ENCODE data around the gene NKD2. TPM values are rescaled to one million over a fixed set of nuclear protein-coding genes. Genes with fewer than 3 reads are reported as not detected.
A peak's percentile ranks its signal among the peaks of the same experiment; 100 is the strongest.

The NKD2 gene
- polyA plus RNA-seq, 1 of the 3 experiments (the other 2 are of a cell fraction): not detected

DNA sequence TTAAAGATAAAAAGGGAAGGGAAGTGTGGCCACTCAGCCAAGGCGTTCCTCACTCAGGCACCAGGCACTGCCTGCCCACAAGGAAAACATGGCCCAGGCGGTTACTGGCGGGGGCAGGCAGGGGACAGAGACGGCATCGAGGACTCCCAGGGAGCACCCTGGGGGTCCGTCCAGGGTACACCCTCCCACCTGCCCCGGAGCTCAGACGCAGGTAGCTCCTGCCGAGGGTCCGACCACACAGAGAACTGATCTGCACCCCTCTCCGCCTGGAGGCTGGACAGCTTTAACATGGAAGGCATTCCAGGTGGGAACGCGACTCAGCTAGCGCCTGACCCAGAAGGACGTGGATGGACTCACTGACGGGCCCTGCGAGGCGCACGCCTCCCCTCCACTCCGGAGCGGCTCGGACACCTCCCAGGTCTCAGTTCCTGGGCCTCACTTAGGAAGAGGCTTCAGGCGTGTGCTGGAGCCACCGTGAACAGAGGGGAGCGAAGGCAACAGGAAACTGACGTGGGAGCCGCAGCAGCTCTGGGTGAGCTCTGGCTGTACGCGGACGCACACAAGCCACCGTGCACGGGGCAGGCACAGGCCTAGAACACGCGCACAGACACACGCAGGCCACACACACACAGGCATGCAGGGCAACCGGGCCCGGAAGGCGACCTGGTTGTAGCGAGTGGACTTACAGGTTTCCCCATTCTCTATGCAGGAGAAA, 47.5 kb downstream of the NKD2 start (continued):
- TF ChIP-seq, protein P1, sequence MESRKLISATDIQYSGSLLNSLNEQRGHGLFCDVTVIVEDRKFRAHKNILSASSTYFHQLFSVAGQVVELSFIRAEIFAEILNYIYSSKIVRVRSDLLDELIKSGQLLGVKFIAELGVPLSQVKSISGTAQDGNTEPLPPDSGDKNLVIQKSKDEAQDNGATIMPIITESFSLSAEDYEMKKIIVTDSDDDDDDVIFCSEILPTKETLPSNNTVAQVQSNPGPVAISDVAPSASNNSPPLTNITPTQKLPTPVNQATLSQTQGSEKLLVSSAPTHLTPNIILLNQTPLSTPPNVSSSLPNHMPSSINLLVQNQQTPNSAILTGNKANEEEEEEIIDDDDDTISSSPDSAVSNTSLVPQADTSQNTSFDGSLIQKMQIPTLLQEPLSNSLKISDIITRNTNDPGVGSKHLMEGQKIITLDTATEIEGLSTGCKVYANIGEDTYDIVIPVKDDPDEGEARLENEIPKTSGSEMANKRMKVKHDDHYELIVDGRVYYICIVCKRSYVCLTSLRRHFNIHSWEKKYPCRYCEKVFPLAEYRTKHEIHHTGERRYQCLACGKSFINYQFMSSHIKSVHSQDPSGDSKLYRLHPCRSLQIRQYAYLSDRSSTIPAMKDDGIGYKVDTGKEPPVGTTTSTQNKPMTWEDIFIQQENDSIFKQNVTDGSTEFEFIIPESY (IDR thresholded peaks at IDR 0.05; ENCODE audit: borderline replicate concordance, low read depth): no peak
- TF ChIP-seq, protein P2, sequence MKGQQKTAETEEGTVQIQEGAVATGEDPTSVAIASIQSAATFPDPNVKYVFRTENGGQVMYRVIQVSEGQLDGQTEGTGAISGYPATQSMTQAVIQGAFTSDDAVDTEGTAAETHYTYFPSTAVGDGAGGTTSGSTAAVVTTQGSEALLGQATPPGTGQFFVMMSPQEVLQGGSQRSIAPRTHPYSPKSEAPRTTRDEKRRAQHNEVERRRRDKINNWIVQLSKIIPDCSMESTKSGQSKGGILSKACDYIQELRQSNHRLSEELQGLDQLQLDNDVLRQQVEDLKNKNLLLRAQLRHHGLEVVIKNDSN (IDR thresholded peaks at IDR 0.05; ENCODE audit: borderline replicate concordance, low read depth): no peak
- TF ChIP-seq TAF1 (IDR thresholded peaks at IDR 0.05; ENCODE audit: borderline replicate concordance, low read depth, low read length) (no peak), POLR2AphosphoS5 (IDR thresholded peaks at IDR 0.05; ENCODE audit: low read depth, low read length) (no peak), CHD2 (IDR thresholded peaks at IDR 0.05; ENCODE audit: low read length, partially characterized antibody) (no peak), EP300 (IDR thresholded peaks at IDR 0.05; ENCODE audit: borderline replicate concordance in 1 of 2, low read depth in 1 of 2, low read length in 1 of 2) (no peak), RCOR1 (IDR thresholded peaks at IDR 0.05; ENCODE audit: low read length) (no peak), JUND (IDR thresholded peaks at IDR 0.05) (no peak), SMC3 (IDR thresholded peaks at IDR 0.05; ENCODE audit: low read depth, low read length) (no peak), GATA2 (CRISPR knock-in tag; IDR thresholded peaks at IDR 0.05) (no peak), MXI1 (IDR thresholded peaks at IDR 0.05; ENCODE audit: low read depth, low read length) (no peak)

DNA sequence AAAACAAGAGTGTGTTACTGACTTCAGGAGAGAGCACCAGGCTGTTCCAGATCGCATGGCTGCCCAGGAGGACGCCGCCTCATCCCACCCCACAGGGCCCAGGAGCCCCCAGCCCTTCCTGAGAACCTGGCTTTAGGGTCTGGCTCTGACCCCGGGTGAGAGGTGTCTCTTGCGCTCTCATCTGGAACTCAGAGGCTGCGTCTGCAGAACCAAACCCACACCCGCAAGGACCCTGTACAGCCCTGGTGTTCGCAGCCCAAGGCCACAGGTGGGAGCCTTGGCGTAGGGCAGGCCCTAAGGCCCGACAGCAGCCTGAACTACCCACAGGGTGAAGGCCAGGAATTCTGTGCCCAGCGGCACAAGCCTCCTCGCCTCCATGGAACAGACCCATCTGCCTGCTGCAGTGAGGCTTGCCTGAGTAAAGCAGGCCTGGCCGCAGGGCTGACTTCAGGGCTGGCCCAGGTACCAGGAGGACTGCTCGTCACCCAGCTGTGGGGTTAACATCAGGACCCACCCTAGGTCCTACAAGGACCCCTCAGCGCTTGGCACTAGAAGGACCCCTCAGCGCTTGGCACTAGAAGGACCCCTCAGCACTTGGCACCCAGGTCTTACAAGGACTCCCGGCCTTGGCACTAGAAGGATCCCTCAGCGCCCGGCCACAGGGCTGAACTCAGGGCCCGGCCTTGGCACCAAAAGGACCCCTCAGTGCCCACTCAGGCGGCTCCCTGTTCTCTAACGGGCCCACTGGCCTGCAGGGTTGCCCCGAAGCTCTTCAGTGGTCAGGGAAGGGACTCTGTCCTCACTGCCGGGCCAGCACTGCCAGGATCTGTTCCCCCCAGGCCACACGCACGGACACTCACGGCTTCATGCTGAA, 48.2 kb downstream of the NKD2 start:
- 79% methylated on average over 9 of the region's 27 CpGs for WGBS (ENCODE audit: low lambda C conversion rate)
- CTCF ChIA-PET: interaction anchor here (1.1 to 1.3 kb wide), 2 partner anchors 48 to 111 kb away, joined by 3 to 4 read pairs; partner anchors contain the start of gene NKD2
- no peak overlapping the region for H2AFZ ChIP-seq (ENCODE audit: low read depth)
- DNase-seq: peak; percentile 23
- no peak overlapping the region for H3K27ac ChIP-seq (ENCODE audit: low read depth in 2 of 2, low read length in 1 of 2)
- no peaks in the 10 kb centered on the region for H3K9me2 ChIP-seq
- no peaks in the 10 kb centered on the region for H3K27me3 ChIP-seq (ENCODE audit: insufficient read depth)
- H3K4me3 ChIP-seq (ENCODE audit: low read depth in 2 of 2, low read length in 1 of 2): no peak overlapping the region
- POLR2A ChIA-PET: no interaction called here
- no peaks in the 10 kb centered on the region for H3K4me1 ChIP-seq (ENCODE audit: control insufficient read depth in 1 of 2, insufficient read depth in 2 of 2, low read depth in 1 of 2, low read length in 1 of 2)
- H3K9me3 ChIP-seq: no peaks in the 10 kb centered on the region
- no peak overlapping the region for H3K4me2 ChIP-seq
- H3K36me3 ChIP-seq (replicated peaks in 1 of 2; ENCODE audit: control insufficient read depth in 1 of 2, insufficient read depth in 2 of 2, low read length in 1 of 2): no peaks in the 10 kb centered on the region
- H3K9ac ChIP-seq: no peak overlapping the region
- no peaks in the 10 kb centered on the region for H3K79me2 ChIP-seq (ENCODE audit: insufficient read depth)
- no peaks in the 10 kb centered on the region for H3F3A ChIP-seq (replicated peaks; ENCODE audit: insufficient read depth)
- no peaks in the 10 kb centered on the region for H4K20me1 ChIP-seq (ENCODE audit: insufficient read depth)
- TF ChIP-seq, protein P3, sequence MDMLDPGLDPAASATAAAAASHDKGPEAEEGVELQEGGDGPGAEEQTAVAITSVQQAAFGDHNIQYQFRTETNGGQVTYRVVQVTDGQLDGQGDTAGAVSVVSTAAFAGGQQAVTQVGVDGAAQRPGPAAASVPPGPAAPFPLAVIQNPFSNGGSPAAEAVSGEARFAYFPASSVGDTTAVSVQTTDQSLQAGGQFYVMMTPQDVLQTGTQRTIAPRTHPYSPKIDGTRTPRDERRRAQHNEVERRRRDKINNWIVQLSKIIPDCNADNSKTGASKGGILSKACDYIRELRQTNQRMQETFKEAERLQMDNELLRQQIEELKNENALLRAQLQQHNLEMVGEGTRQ (IDR thresholded peaks at IDR 0.05; ENCODE audit: borderline replicate concordance, low read depth, low read length): no peak
- no peak for TF ChIP-seq NRF1 (IDR thresholded peaks at IDR 0.05; ENCODE audit: low read depth, low read length)
- TF ChIP-seq GABPA (IDR thresholded peaks at IDR 0.05; ENCODE audit: low read depth): no peak
- no peak for TF ChIP-seq NFIC (IDR thresholded peaks at IDR 0.05; ENCODE audit: borderline replicate concordance)
- no peak for TF ChIP-seq YY1 (IDR thresholded peaks at IDR 0.05; ENCODE audit: low read depth)
- no peak for TF ChIP-seq TEAD4 (IDR thresholded peaks at IDR 0.05; ENCODE audit: borderline replicate concordance, insufficient read depth)
- TF ChIP-seq FOXJ3 (CRISPR knock-in tag; IDR thresholded peaks at IDR 0.05): no peak
- TF ChIP-seq, protein P1 (IDR thresholded peaks at IDR 0.05; ENCODE audit: borderline replicate concordance, low read depth): no peak
- TF ChIP-seq MXI1 (IDR thresholded peaks at IDR 0.05; ENCODE audit: low read depth, low read length): no peak
- TF ChIP-seq SIN3A (IDR thresholded peaks at IDR 0.05; ENCODE audit: borderline replicate concordance, low read depth, low read length): no peak
- no peak for TF ChIP-seq RXRA (IDR thresholded peaks at IDR 0.05; ENCODE audit: borderline replicate concordance, low read depth)
- no peak for TF ChIP-seq JUND (IDR thresholded peaks at IDR 0.05)
- TF ChIP-seq GATA2 (CRISPR knock-in tag; IDR thresholded peaks at IDR 0.05): no peak
- TF ChIP-seq FOSL2 (IDR thresholded peaks at IDR 0.05; ENCODE audit: borderline replicate concordance, low read depth): no peak
- no peak for TF ChIP-seq RAD21 (IDR thresholded peaks at IDR 0.05; ENCODE audit: low read length)
- TF ChIP-seq, protein P4, sequence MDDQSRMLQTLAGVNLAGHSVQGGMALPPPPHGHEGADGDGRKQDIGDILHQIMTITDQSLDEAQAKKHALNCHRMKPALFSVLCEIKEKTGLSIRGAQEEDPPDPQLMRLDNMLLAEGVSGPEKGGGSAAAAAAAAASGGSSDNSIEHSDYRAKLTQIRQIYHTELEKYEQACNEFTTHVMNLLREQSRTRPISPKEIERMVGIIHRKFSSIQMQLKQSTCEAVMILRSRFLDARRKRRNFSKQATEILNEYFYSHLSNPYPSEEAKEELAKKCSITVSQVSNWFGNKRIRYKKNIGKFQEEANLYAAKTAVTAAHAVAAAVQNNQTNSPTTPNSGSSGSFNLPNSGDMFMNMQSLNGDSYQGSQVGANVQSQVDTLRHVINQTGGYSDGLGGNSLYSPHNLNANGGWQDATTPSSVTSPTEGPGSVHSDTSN (IDR thresholded peaks at IDR 0.05): no peak
